GM21619 (cell line): ENCODE results near the gene CTSK.
"Not testable (repeated sequence)": the region's sequence is repeated elsewhere in the genome, so short reads cannot be mapped to it uniquely, and the experiment has no call there.

Experiments used
- ATAC-seq: cut with Tn5 transposase; IDR thresholded peaks from one replicate; pipeline ENCODE4 v1.9.1; 2021; ENCODE audit not compliant: unreplicated experiment

The CTSK gene

GRCh38 chr1:150808121-150808520, at the start of gene CTSK:
Gene CTSK, minus strand, starts transcription at chr1:150808260. Its CDS starts 1,455 bp downstream, at chr1:150806805.
- no peak for ATAC-seq

- ATAC-seq, result not testable (repeated sequence)
Observed at GRCh38 chr1:150852734-150853133, 44.7 kb upstream of the CTSK start.

- not testable (repeated sequence) for ATAC-seq
Observed at GRCh38 chr1:150850801-150851362, 42.8 kb upstream of the CTSK start.

- ATAC-seq, result no peak
Observed at GRCh38 chr1:150846473-150847146, 38.5 kb upstream of the CTSK start.

- ATAC-seq, result no peak
Observed at GRCh38 chr1:150843474-150843873, 35.4 kb upstream of the CTSK start.

GRCh38 chr1:150842964-150843363, 34.9 kb upstream of the CTSK start:
- ATAC-seq, result no peak

- ATAC-seq, result no peak
Observed at GRCh38 chr1:150842343-150842742, 34.3 kb upstream of the CTSK start.

GRCh38 chr1:150841626-150842025, 33.6 kb upstream of the CTSK start:
- no peak for ATAC-seq

GRCh38 chr1:150840850-150841249, 32.8 kb upstream of the CTSK start:
- not testable (repeated sequence) for ATAC-seq

- no peak for ATAC-seq
Observed at GRCh38 chr1:150836129-150836773, 28.2 kb upstream of the CTSK start.

GRCh38 chr1:150833961-150834360, 25.9 kb upstream of the CTSK start:
- not testable (repeated sequence) for ATAC-seq

GRCh38 chr1:150832597-150832996, 24.5 kb upstream of the CTSK start:
- ATAC-seq, result no peak

- ATAC-seq, result no peak
Observed at GRCh38 chr1:150829751-150830150, 21.7 kb upstream of the CTSK start.

- no peak for ATAC-seq
Observed at GRCh38 chr1:150826299-150826698, 18.2 kb upstream of the CTSK start.

- ATAC-seq, result no peak
Observed at GRCh38 chr1:150820730-150821512, 12.9 kb upstream of the CTSK start.

- no peak for ATAC-seq
Observed at GRCh38 chr1:150815871-150816270, 7.8 kb upstream of the CTSK start.

GRCh38 chr1:150813028-150813707, 5.1 kb upstream of the CTSK start:
- no peak for ATAC-seq

- no peak for ATAC-seq
Observed at GRCh38 chr1:150810958-150811659, 3.0 kb upstream of the CTSK start.

- ATAC-seq, result no peak
Observed at GRCh38 chr1:150809651-150810050, 1.6 kb upstream of the CTSK start.

GRCh38 chr1:150808846-150809245, 786 bp upstream of the CTSK start:
- no peak for ATAC-seq
